DOHH2 (cell line): ENCODE data around the gene PTPRK.

Experiments used
- H3F3A ChIP-seq: fragments of 200-600 bp; sonication (generic), shearing (Covaris generic); 2 replicates; pipeline ENCODE4 v1.6.0; 2016; ENCODE audit warnings: antibody characterized with exemption, mild to moderate bottlenecking; ENCODE audit not compliant: control insufficient read depth, insufficient read depth
- H3K27ac ChIP-seq: fragments of 200-600 bp; sonication (generic); 2 replicates; pipeline ENCODE4 v1.5.1; 2014; ENCODE audit warnings: low read depth, mild to moderate bottlenecking, low read length, moderate library complexity
- H3K27me3 ChIP-seq: fragments of 200-600 bp; sonication (generic); 2 replicates; pipeline ENCODE4 v1.6.1; 2014; ENCODE audit warnings: mild to moderate bottlenecking, low read length, mixed read lengths; ENCODE audit not compliant: control insufficient read depth
- H3K36me3 ChIP-seq: fragments of 200-600 bp; sonication (generic); 2 replicates; pipeline ENCODE4 v1.6.1; 2014; ENCODE audit warnings: mild to moderate bottlenecking, low read length, moderate library complexity, mixed read lengths; ENCODE audit not compliant: control insufficient read depth
- H3K4me1 ChIP-seq: fragments of 200-600 bp; sonication (generic); 2 replicates; pipeline ENCODE4 v1.6.1; 2014; ENCODE audit warnings: mild to moderate bottlenecking, low read length, mixed read lengths; ENCODE audit not compliant: control insufficient read depth
- H3K4me2 ChIP-seq: fragments of 200-600 bp; sonication (generic); 2 replicates; pipeline ENCODE4 v1.6.0; 2014; ENCODE audit warnings: mild to moderate bottlenecking, low read length, moderate library complexity
- H3K4me3 ChIP-seq: fragments of 200-600 bp; sonication (generic); 2 replicates; pipeline ENCODE4 v1.5.1; 2014; ENCODE audit warnings: mild to moderate bottlenecking, low read length, mixed read lengths
- H3K79me2 ChIP-seq: fragments of 200-600 bp; sonication (generic); 2 replicates; pipeline ENCODE4 v1.6.1; 2014; ENCODE audit warnings: mild to moderate bottlenecking, low read length, mixed read lengths; ENCODE audit not compliant: control insufficient read depth
- H3K9me2 ChIP-seq: fragments of 200-600 bp; sonication (generic); replicated peaks from 2 replicates; pipeline ENCODE4 v1.6.1; 2014; ENCODE audit warnings: mild to moderate bottlenecking, low read length, mixed read lengths; ENCODE audit not compliant: control insufficient read depth
- H3K9me3 ChIP-seq: fragments of 200-600 bp; sonication (generic); 2 replicates; pipeline ENCODE4 v1.6.1; 2014; ENCODE audit warnings: antibody characterized with exemption, low read length, mixed read lengths; ENCODE audit not compliant: control insufficient read depth, insufficient read depth
- H4K20me1 ChIP-seq: fragments of 200-600 bp; sonication (generic); 2 replicates; pipeline ENCODE4 v1.6.0; 2014; ENCODE audit warnings: low read depth, mild to moderate bottlenecking, antibody characterized with exemption, low read length, moderate library complexity; ENCODE audit not compliant: control insufficient read depth, insufficient read depth
- CTCF ChIP-seq: fragments of 200-600 bp; sonication (generic); IDR thresholded peaks from one replicate; pipeline ENCODE4 v1.5.1; 2014; ENCODE audit warnings: antibody characterized with exemption, mild to moderate bottlenecking, low read depth, low read length; ENCODE audit not compliant: poor library complexity, severe bottlenecking
- EZH2phosphoT487 ChIP-seq: fragments of 200-600 bp; sonication (generic); IDR thresholded peaks from 2 replicates; pipeline ENCODE4 v1.6.1; 2017; ENCODE audit warnings: borderline replicate concordance, mild to moderate bottlenecking, antibody characterized with exemption, low read length, moderate library complexity, mixed read lengths

PTPRK gene

GRCh38 chr6:128238225-128238624 lies 282.2 kb downstream of the PTPRK start:
- H4K20me1 ChIP-seq: no peaks in the 10 kb centered on the region
- TF ChIP-seq CTCF (no peak), EZH2phosphoT487 (no peak)
- H3K9me3 ChIP-seq: no peaks in the 10 kb centered on the region
- H3K4me2 ChIP-seq: no peak overlapping the region
- no peaks in the 10 kb centered on the region for H3K36me3 ChIP-seq
- H3K4me1 ChIP-seq: no peaks in the 10 kb centered on the region
- no peaks in the 10 kb centered on the region for H3K9me2 ChIP-seq
- no peak overlapping the region for H3K4me3 ChIP-seq
- no peaks in the 10 kb centered on the region for H3K79me2 ChIP-seq
- no peaks in the 10 kb centered on the region for H3F3A ChIP-seq
- no peak overlapping the region for H3K27ac ChIP-seq
- H3K27me3 ChIP-seq: no peaks in the 10 kb centered on the region

- H3K4me1 ChIP-seq: no peaks in the 10 kb centered on the region
- H3K79me2 ChIP-seq: no peaks in the 10 kb centered on the region
- TF ChIP-seq EZH2phosphoT487 (no peak), CTCF (no peak)
These were observed 284.8 kb downstream of the PTPRK start for GRCh38 chr6:128235556-128235955.

GRCh38 chr6:128233531-128233930 lies 286.9 kb downstream of the PTPRK start:
- no peaks in the 10 kb centered on the region for H3K9me2 ChIP-seq
- no peaks in the 10 kb centered on the region for H3K4me1 ChIP-seq
- TF ChIP-seq CTCF (no peak), EZH2phosphoT487 (no peak)
- no peaks in the 10 kb centered on the region for H3F3A ChIP-seq
- H3K4me2 ChIP-seq: no peak overlapping the region
- H3K27me3 ChIP-seq: no peaks in the 10 kb centered on the region
- H4K20me1 ChIP-seq: no peaks in the 10 kb centered on the region
- H3K79me2 ChIP-seq: no peaks in the 10 kb centered on the region
- H3K4me3 ChIP-seq: no peak overlapping the region
- no peaks in the 10 kb centered on the region for H3K36me3 ChIP-seq
- no peak overlapping the region for H3K27ac ChIP-seq
- no peaks in the 10 kb centered on the region for H3K9me3 ChIP-seq

More at GRCh38 chr6:128235556-128235955, 284.8 kb downstream of the PTPRK start:
- Histone ChIP-seq H3K4me3 (no peak overlapping the region), H3K36me3 (no peaks in the 10 kb centered on the region), H3F3A (no peaks in the 10 kb centered on the region), H3K9me2 (no peaks in the 10 kb centered on the region), H3K27ac (no peak overlapping the region), H3K4me2 (no peak overlapping the region), H3K27me3 (no peaks in the 10 kb centered on the region), H4K20me1 (no peaks in the 10 kb centered on the region), H3K9me3 (no peaks in the 10 kb centered on the region)
